Placental pericyte (primary cell): ENCODE measurements around the gene PPIP5K1. TPM values are rescaled to one million over a fixed set of nuclear protein-coding genes. Genes with fewer than 3 reads are reported as not detected.

Source experiments
- small RNA-seq: library from RNA; depleted of rRNA; stranded (forward); fragments of <200 nt; gene quantifications from one replicate; pipeline ENCODE3, GENCODE V24; 2012; ENCODE audit warnings: low replicate concordance
- total RNA-seq: library from RNA; depleted of rRNA; stranded (reverse); fragments of >200 nt; gene quantifications from 2 replicates; pipeline ENCODE4 v1.2.3, GENCODE V29; 2012

The PPIP5K1 gene
- total RNA-seq: 10.7 and 26.7 TPM in 2 replicates

GRCh38 chr15:43589778-43590466 is at the start of gene PPIP5K1:
Gene PPIP5K1 (minus strand): TSS chr15:43590208. CDS start chr15:43584504, 5,704 bp downstream.

GRCh38 chr15:43618700-43619099 is 28.7 kb upstream of the PPIP5K1 start, which contains the start of gene STRC:
Gene STRC (minus strand): TSS chr15:43618800. CDS start chr15:43618722, 78 bp downstream.

GRCh38 chr15:43593328-43594190 is 3.6 kb upstream of the PPIP5K1 start, which contains the start of gene CKMT1B:
Gene CKMT1B (plus strand): TSS chr15:43594027. CDS start chr15:43594219, 192 bp downstream.

GRCh38 chr15:43517354-43518196 is 72.4 kb downstream of the PPIP5K1 start, which contains the start of gene MAP1A:
Gene MAP1A (plus strand): TSS chr15:43517608. CDS start chr15:43521474, 3,866 bp downstream.

GRCh38 chr15:43492673-43493601 is 97.1 kb downstream of the PPIP5K1 start, which contains the start of gene TP53BP1:
Gene TP53BP1 (minus strand): TSS chr15:43493156. CDS start chr15:43493043, 113 bp downstream.

Small RNA genes lying within 50 kb of the gene (small RNA-seq; reads per million reads assigned to genes)
- not detected for gene RNU6-554P
- not detected for gene RNU6-610P

Other genes starting within 250 kb of the PPIP5K1 start
- gene ZSCAN29, start 219.2 kb downstream of the PPIP5K1 start, total RNA-seq: 25.5 and 32.6 TPM in 2 replicates
- gene TUBGCP4, start 219.1 kb downstream of the PPIP5K1 start, total RNA-seq: 5.5 and 13.9 TPM in 2 replicates
- gene TP53BP1, start 97.1 kb downstream of the PPIP5K1 start, total RNA-seq: 73.1 and 81.0 TPM in 2 replicates
- gene MAP1A, start 72.6 kb downstream of the PPIP5K1 start, total RNA-seq: 39.2 and 102 TPM in 2 replicates
- not detected in 2 replicates for gene CKMT1B, start 3.8 kb upstream of the PPIP5K1 start, total RNA-seq
- under 0.01 TPM in 1 of 2 replicates, not detected in the other for gene STRC, start 28.6 kb upstream of the PPIP5K1 start, total RNA-seq
- 0.72 and 1.5 TPM in 2 replicates for gene CATSPER2, start 58.6 kb upstream of the PPIP5K1 start, total RNA-seq
- gene CKMT1A, start 103.7 kb upstream of the PPIP5K1 start, total RNA-seq: not detected in 2 replicates
- gene PDIA3, start 156.2 kb upstream of the PPIP5K1 start, total RNA-seq: 140 and 471 TPM in 2 replicates
- gene ELL3, start 186.8 kb upstream of the PPIP5K1 start, total RNA-seq: 0.44 and 1.1 TPM in 2 replicates
- 322 and 682 TPM in 2 replicates for gene SERF2, start 202.1 kb upstream of the PPIP5K1 start, total RNA-seq
- not detected in 2 replicates for gene SERINC4, start 210.0 kb upstream of the PPIP5K1 start, total RNA-seq
- gene HYPK, start 210.4 kb upstream of the PPIP5K1 start, total RNA-seq: 6.8 and 7.0 TPM in 2 replicates
- gene MFAP1, start 234.5 kb upstream of the PPIP5K1 start, total RNA-seq: 10.7 and 21.2 TPM in 2 replicates
- gene WDR76, start 236.8 kb upstream of the PPIP5K1 start, total RNA-seq: 1.5 and 25.2 TPM in 2 replicates